Body of pancreas (tissue), 4 donors: ENCODE results near the gene MUC5B. TPM values are rescaled to one million over a fixed set of nuclear protein-coding genes. Genes with fewer than 3 reads are reported as not detected.
"Not testable (repeated sequence)": the region's sequence is repeated elsewhere in the genome, so short reads cannot be mapped to it uniquely, and the experiment has no call there.

Source experiments
- ATAC-seq: fragments of 150-250 bp; one replicate; pipeline ENCODE4 v1.9.1; 2016
- DNase-seq, 4 donors: peaks; one replicate each; pipeline ENCODE4 v3.0.0-alpha.2; 2019
- H3K27ac ChIP-seq, 4 donors: fragments of 200-600 bp; sonication (generic); 1 replicate in 3 of 4; 2 replicates in 1 of 4; pipeline versions ENCODE4 v1.5.1 to v1.6.1; 2016 to 2019; ENCODE audit warnings: mild to moderate bottlenecking in 1 of 4, mixed read lengths in 1 of 4, moderate library complexity in 1 of 4
- H3K27me3 ChIP-seq, 2 donors: fragments of 200-600 bp; sonication (generic); one replicate each; pipeline ENCODE4 v1.6.0; 2016; ENCODE audit warnings: mild to moderate bottlenecking in 1 of 2
- H3K36me3 ChIP-seq, 2 donors: fragments of 200-600 bp; sonication (generic); replicated peaks in 1 of 2; 2 replicates each; pipeline ENCODE4 v1.5.1; 2016; ENCODE audit warnings: low read depth in 2 of 2; ENCODE audit not compliant: insufficient read depth in 1 of 2
- H3K4me1 ChIP-seq: fragments of 200-600 bp; sonication (generic); one replicate; pipeline ENCODE4 v1.6.0; 2016
- H3K4me3 ChIP-seq, 2 donors: fragments of 200-600 bp; sonication (generic); 1 replicate in 1 of 2; 2 replicates in 1 of 2; pipeline ENCODE4 v1.5.1; 2016 to 2019
- H3K9me3 ChIP-seq, 3 donors: fragments of 200-600 bp; sonication (generic); 1 replicate in 2 of 3; 2 replicates in 1 of 3; pipeline ENCODE4 v1.5.1; 2016
- CTCF ChIP-seq, 7 experiments: fragments of 450-650 bp in 4 of 7; fragments of 200-600 bp in 3 of 7; sonication (generic) in 3 of 7; IDR thresholded peaks; one replicate each; pipeline ENCODE4 v1.5.1; 2016 to 2019; ENCODE audit warnings: antibody characterized with exemption in 7 of 7
- POLR2A ChIP-seq, 3 donors: fragments of 450-650 bp; IDR thresholded peaks; one replicate each; pipeline ENCODE4 v1.6.1; 2016; ENCODE audit warnings: antibody characterized with exemption in 3 of 3, mild to moderate bottlenecking in 2 of 3
- WGBS, 2 donors: methylation state at CpG; one replicate each; pipeline ENCODE4 v1.1.5; 2017; 5-methylcytosine and 5-hydroxymethylcytosine counted together
- intact Hi-C: fragments of 100-400 bp; cut with DNase I; formaldehyde crosslinking; loops from one replicate; pipeline ENCODE4 v1.15.1; 2023
- total RNA-seq, 2 donors: library from RNA; depleted of rRNA; stranded (reverse); fragments of >200 nt; gene quantifications; one replicate each; pipeline ENCODE4 v1.1.0, GENCODE V29; 2016

The MUC5B gene
- total RNA-seq, 2 donors from 2014 or later = 4.6 to 11.4 TPM

- Histone ChIP-seq H3K27ac (no peak overlapping the region), H3K4me3 (no peak overlapping the region), H3K36me3 (no peaks in the 10 kb centered on the region), H3K27me3 (no peaks in the 10 kb centered on the region), H3K9me3 (no peaks in the 10 kb centered on the region), H3K4me1 (no peaks in the 10 kb centered on the region)
- WGBS, 2 donors = 90 to 94% methylated on average over 9 to 20 of the region's 20 CpGs
- TF ChIP-seq CTCF (IDR thresholded peaks at IDR 0.05) = no peak
- ATAC-seq (no peak), DNase-seq (no peak)
- intact Hi-C loops = no loop called here
These were observed 18.8 kb downstream of the MUC5B start for GRCh38 chr11:1241706-1242105.

DNA sequence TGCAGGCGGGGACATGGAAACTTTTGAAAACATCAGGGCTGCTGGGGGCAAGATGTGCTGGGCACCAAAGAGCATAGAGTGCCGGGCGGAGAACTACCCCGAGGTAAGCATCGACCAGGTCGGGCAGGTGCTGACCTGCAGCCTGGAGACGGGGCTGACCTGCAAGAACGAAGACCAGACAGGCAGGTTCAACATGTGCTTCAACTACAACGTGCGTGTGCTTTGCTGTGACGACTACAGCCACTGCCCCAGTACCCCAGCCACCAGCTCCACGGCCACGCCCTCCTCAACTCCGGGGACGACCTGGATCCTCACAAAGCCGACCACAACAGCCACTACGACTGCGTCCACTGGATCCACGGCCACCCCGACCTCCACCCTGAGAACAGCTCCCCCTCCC, 19.4 kb downstream of the MUC5B start:
- H3K4me1 ChIP-seq = no peaks in the 10 kb centered on the region
- TF ChIP-seq CTCF (IDR thresholded peaks at IDR 0.05) (no peak), POLR2A (IDR thresholded peaks at IDR 0.05) (no peak)
- H3K27me3 ChIP-seq = no peaks in the 10 kb centered on the region
- H3K27ac ChIP-seq = no peak overlapping the region
- H3K4me3 ChIP-seq = no peak overlapping the region
- 91 to 92% methylated on average over 17 of the region's 20 CpGs for WGBS, 2 donors
- no peaks in the 10 kb centered on the region for H3K9me3 ChIP-seq
- no peak for DNase-seq
- no peak for ATAC-seq
- intact Hi-C loops = no loop called here
- no peaks in the 10 kb centered on the region for H3K36me3 ChIP-seq

DNA sequence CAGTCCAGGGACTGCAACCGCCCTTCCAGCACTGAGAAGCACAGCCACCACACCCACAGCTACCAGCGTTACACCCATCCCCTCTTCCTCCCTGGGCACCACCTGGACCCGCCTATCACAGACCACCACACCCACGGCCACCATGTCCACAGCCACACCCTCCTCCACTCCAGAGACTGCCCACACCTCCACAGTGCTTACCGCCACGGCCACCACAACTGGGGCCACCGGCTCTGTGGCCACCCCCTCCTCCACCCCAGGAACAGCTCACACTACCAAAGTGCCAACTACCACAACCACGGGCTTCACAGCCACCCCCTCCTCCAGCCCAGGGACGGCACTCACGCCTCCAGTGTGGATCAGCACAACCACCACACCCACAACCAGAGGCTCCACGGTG, 19.9 kb downstream of the MUC5B start:
- DNase-seq, intact Hi-C loops, H3K4me1 ChIP-seq, H3K27me3 ChIP-seq, H3K9me3 ChIP-seq, H3K36me3 ChIP-seq, H3K4me3 ChIP-seq, ATAC-seq, H3K27ac ChIP-seq: not testable (repeated sequence)
- WGBS, 2 donors = 92 to 96% methylated on average over 7 to 8 of the region's 11 CpGs

DNA sequence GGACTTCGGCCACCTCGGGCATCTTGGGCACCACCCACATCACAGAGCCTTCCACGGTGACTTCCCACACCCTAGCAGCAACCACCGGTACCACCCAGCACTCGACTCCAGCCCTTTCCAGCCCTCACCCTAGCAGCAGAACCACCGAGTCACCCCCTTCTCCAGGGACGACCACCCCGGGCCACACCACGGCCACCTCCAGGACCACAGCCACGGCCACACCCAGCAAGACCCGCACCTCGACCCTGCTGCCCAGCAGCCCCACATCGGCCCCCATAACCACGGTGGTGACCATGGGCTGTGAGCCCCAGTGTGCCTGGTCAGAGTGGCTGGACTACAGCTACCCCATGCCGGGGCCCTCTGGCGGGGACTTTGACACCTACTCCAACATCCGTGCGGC, 20.7 kb downstream of the MUC5B start:
- H3K36me3 ChIP-seq, H3K27me3 ChIP-seq, H3K4me3 ChIP-seq, H3K4me1 ChIP-seq, H3K9me3 ChIP-seq, ATAC-seq, DNase-seq, H3K27ac ChIP-seq, intact Hi-C loops: not testable (repeated sequence)
- 90 to 100% methylated on average over 1 to 12 of the region's 18 CpGs for WGBS, 2 donors

GRCh38 chr11:1244557-1244956, 21.7 kb downstream of the MUC5B start:
- H3K27ac ChIP-seq, H3K4me3 ChIP-seq, H3K9me3 ChIP-seq, intact Hi-C loops, DNase-seq, H3K36me3 ChIP-seq, H3K4me1 ChIP-seq, ATAC-seq, H3K27me3 ChIP-seq: not testable (repeated sequence)
- WGBS, 2 donors = 92 to 96% methylated on average over 6 of the region's 9 CpGs

GRCh38 chr11:1245717-1246116, 22.9 kb downstream of the MUC5B start:
- DNase-seq, H3K27me3 ChIP-seq, H3K4me1 ChIP-seq, H3K27ac ChIP-seq, intact Hi-C loops, ATAC-seq, H3K4me3 ChIP-seq, H3K9me3 ChIP-seq, H3K36me3 ChIP-seq: not testable (repeated sequence)
- 95 to 97% methylated on average over 10 to 12 of the region's 14 CpGs for WGBS, 2 donors

DNA sequence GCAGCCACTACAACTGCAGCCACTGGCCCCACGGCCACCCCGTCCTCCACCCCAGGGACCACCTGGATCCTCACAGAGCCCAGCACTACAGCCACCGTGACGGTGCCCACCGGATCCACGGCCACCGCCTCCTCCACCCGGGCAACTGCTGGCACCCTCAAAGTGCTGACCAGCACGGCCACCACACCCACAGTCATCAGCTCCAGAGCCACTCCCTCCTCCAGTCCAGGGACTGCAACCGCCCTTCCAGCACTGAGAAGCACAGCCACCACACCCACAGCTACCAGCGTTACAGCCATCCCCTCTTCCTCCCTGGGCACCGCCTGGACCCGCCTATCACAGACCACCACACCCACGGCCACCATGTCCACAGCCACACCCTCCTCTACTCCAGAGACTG, 23.4 kb downstream of the MUC5B start:
- H3K4me3 ChIP-seq, ATAC-seq, H3K9me3 ChIP-seq, H3K4me1 ChIP-seq, DNase-seq, H3K27me3 ChIP-seq, H3K27ac ChIP-seq, intact Hi-C loops, H3K36me3 ChIP-seq: not testable (repeated sequence)
- WGBS, 2 donors = 94 to 95% methylated on average over 10 to 14 of the region's 14 CpGs

DNA sequence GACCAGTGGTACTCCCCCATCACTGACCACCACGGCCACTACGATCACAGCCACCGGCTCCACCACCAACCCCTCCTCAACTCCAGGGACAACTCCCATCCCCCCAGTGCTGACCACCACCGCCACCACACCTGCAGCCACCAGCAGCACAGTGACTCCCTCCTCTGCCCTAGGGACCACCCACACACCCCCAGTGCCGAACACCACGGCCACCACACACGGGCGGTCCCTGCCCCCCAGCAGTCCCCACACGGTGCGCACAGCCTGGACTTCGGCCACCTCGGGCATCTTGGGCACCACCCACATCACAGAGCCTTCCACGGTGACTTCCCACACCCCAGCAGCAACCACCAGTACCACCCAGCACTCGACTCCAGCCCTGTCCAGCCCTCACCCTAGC, 24.2 kb downstream of the MUC5B start:
- intact Hi-C loops, DNase-seq, H3K4me1 ChIP-seq, ATAC-seq, H3K9me3 ChIP-seq, H3K27me3 ChIP-seq, H3K4me3 ChIP-seq, H3K36me3 ChIP-seq, H3K27ac ChIP-seq: not testable (repeated sequence)
- WGBS, 2 donors = 96 to 97% methylated on average over 11 to 12 of the region's 14 CpGs

GRCh38 chr11:1248951-1249350, 26.1 kb downstream of the MUC5B start:
- H3K36me3 ChIP-seq, DNase-seq, H3K27ac ChIP-seq, H3K4me1 ChIP-seq, H3K27me3 ChIP-seq, H3K4me3 ChIP-seq, ATAC-seq, H3K9me3 ChIP-seq, intact Hi-C loops: not testable (repeated sequence)
- no CpG with 5 or more reads among the region's 18 CpGs for WGBS, 2 donors

- DNase-seq = not testable (repeated sequence)
- WGBS, 2 donors = 98% methylated on average over 5 of the region's 12 CpGs; no CpG with 5 or more reads in 1 of the 2 donors
These were observed 27.5 kb downstream of the MUC5B start for GRCh38 chr11:1250411-1250810.

More at GRCh38 chr11:1250411-1250810, 27.5 kb downstream of the MUC5B start:
- H3K27me3 ChIP-seq, H3K27ac ChIP-seq, H3K36me3 ChIP-seq, H3K4me1 ChIP-seq, H3K4me3 ChIP-seq, ATAC-seq, H3K9me3 ChIP-seq, intact Hi-C loops: not testable (repeated sequence)
